H1 (cell line): ENCODE data around the gene WDR45. TPM values are rescaled to one million over a fixed set of nuclear protein-coding genes. Genes with fewer than 3 reads are reported as not detected.

Source experiments
- CTCF ChIA-PET: fragments of 300-600 bp; sonication (Branson Sonifier 250); formaldehyde crosslinking; loops from one replicate; lab custom pipeline; 2021; ENCODE audit not compliant: partially characterized antibody; lab: Charles Lee
- POLR2A ChIA-PET: fragments of 300-600 bp; sonication (Branson Sonifier 250); formaldehyde crosslinking; loops from one replicate; lab custom pipeline; 2021; ENCODE audit warnings: inconsistent platforms; ENCODE audit not compliant: partially characterized antibody; lab: Charles Lee
- DNase-seq, 2 experiments: peaks; one replicate each; pipeline versions ENCODE4 v3.0.0 to v3.0.0-alpha.2; 2010 to 2022; ENCODE audit warnings: low spot score in 2 of 2, low read depth in 1 of 2, mixed read lengths in 1 of 2
- FAIRE-seq: peaks from 2 replicates; lab custom pipeline; 2011; peaks lifted over from hg19 to GRCh38; lab: Jason Lieb, UNC
- H2AFZ ChIP-seq: 2 replicates; pipeline ENCODE4 v1.8.1; 2012; ENCODE audit warnings: low read length, inconsistent platforms
- H2AK5ac ChIP-seq: 2 replicates; pipeline ENCODE4 v1.6.1; 2013; ENCODE audit warnings: low read depth, low read length
- H2BK120ac ChIP-seq: replicated peaks from 2 replicates; pipeline ENCODE3; 2013; ENCODE audit warnings: low read depth, low read length, inconsistent platforms
- H2BK12ac ChIP-seq: 2 replicates; pipeline ENCODE4 v1.6.1; 2013; ENCODE audit warnings: low read depth, low read length
- H2BK15ac ChIP-seq: 2 replicates; pipeline ENCODE4 v1.6.1; 2013; ENCODE audit warnings: low read length
- H2BK20ac ChIP-seq: 2 replicates; pipeline ENCODE4 v1.6.1; 2013; ENCODE audit warnings: low read length
- H2BK5ac ChIP-seq: 2 replicates; pipeline ENCODE4 v1.6.1; 2013; ENCODE audit warnings: low read depth, low read length
- H3K14ac ChIP-seq: 2 replicates; pipeline ENCODE4 v1.6.1; 2013; ENCODE audit warnings: inconsistent platforms; ENCODE audit not compliant: insufficient read length
- H3K18ac ChIP-seq: 2 replicates; pipeline ENCODE4 v1.6.1; 2013; ENCODE audit warnings: low read length; ENCODE audit errors: extremely low read depth
- H3K23ac ChIP-seq: 2 replicates; pipeline ENCODE4 v1.6.1; 2013; ENCODE audit warnings: inconsistent platforms; ENCODE audit not compliant: insufficient read length
- H3K23me2 ChIP-seq: 2 replicates; pipeline ENCODE4 v1.6.1; 2013; ENCODE audit warnings: low read depth, low read length
- H3K27ac ChIP-seq: 2 replicates; pipeline ENCODE4 v1.6.1; 2011; ENCODE audit warnings: low read depth, low read length, inconsistent platforms
- H3K27me3 ChIP-seq, 4 experiments: replicated peaks in 1 of 4; 1 replicate in 1 of 4; 2 replicates in 3 of 4; pipeline versions ENCODE4 v1.6.1 to v1.8.1; 2011 to 2013; ENCODE audit warnings: low read length in 3 of 4, mild to moderate bottlenecking in 3 of 4, inconsistent platforms in 2 of 4, mixed read lengths in 2 of 4, moderate library complexity in 1 of 4; ENCODE audit not compliant: control insufficient read depth in 3 of 4, insufficient read depth in 3 of 4; ENCODE audit errors: extremely low read depth in 1 of 4
- H3K36me3 ChIP-seq, 4 experiments: 2 replicates each; pipeline versions ENCODE4 v1.6.1 to v1.8.1; 2011 to 2013; ENCODE audit warnings: mild to moderate bottlenecking in 4 of 4, low read length in 3 of 4, moderate library complexity in 2 of 4, control low read depth in 1 of 4, inconsistent platforms in 1 of 4; ENCODE audit not compliant: insufficient read depth in 4 of 4, control insufficient read depth in 2 of 4
- H3K4ac ChIP-seq: replicated peaks from 2 replicates; pipeline ENCODE3; 2013; ENCODE audit warnings: low read length, low read depth, mixed read lengths, inconsistent platforms; ENCODE audit not compliant: insufficient read length
- H3K4me1 ChIP-seq, 4 experiments: replicated peaks in 1 of 4; 1 replicate in 1 of 4; 2 replicates in 3 of 4; pipeline versions ENCODE4 v1.6.1 to v1.8.1; 2011 to 2013; ENCODE audit warnings: low read length in 3 of 4, inconsistent platforms in 2 of 4, mixed read lengths in 1 of 4; ENCODE audit not compliant: insufficient read depth in 4 of 4, control insufficient read depth in 3 of 4
- H3K4me2 ChIP-seq, 2 experiments: 2 replicates each; pipeline versions ENCODE4 v1.6.1 to v1.8.1; 2011 to 2013; ENCODE audit warnings: low read depth in 2 of 2, low read length in 2 of 2, control low read depth in 1 of 2, inconsistent platforms in 1 of 2, mild to moderate bottlenecking in 1 of 2; ENCODE audit not compliant: insufficient read depth in 1 of 2
- H3K4me3 ChIP-seq, 4 experiments: fragments of 200-600, 300-600 bp in 1 of 4; sonication (generic), shearing (Covaris generic), sonication (Bioruptor Twin) in 1 of 4; 2 replicates each; pipeline versions ENCODE4 v1.5.1 to v1.8.1; 2011 to 2016; ENCODE audit warnings: low read length in 4 of 4, low read depth in 3 of 4, control low read depth in 2 of 4, inconsistent platforms in 2 of 4, mild to moderate bottlenecking in 2 of 4, mixed read lengths in 1 of 4, moderate library complexity in 1 of 4; ENCODE audit not compliant: insufficient read depth in 2 of 4; ENCODE audit errors: extremely low read depth in 1 of 4
- H3K56ac ChIP-seq: replicated peaks from 2 replicates; pipeline ENCODE3; 2013; ENCODE audit warnings: low read depth, mild to moderate bottlenecking, mixed read lengths, low read length, inconsistent platforms; ENCODE audit not compliant: insufficient read length
- H3K79me1 ChIP-seq: 2 replicates; pipeline ENCODE4 v1.6.1; 2013; ENCODE audit warnings: low read depth, low read length, control low read depth
- H3K79me2 ChIP-seq, 2 experiments: 2 replicates each; pipeline versions ENCODE4 v1.6.1 to v1.8.1; 2012 to 2013; ENCODE audit warnings: low read length in 2 of 2, mild to moderate bottlenecking in 2 of 2, inconsistent platforms in 1 of 2; ENCODE audit not compliant: insufficient read depth in 2 of 2, control insufficient read depth in 1 of 2
- H3K9ac ChIP-seq, 4 experiments: replicated peaks in 1 of 4; 1 replicate in 1 of 4; 2 replicates in 3 of 4; pipeline versions ENCODE4 v1.6.1 to v1.8.1; 2011 to 2013; ENCODE audit warnings: low read depth in 3 of 4, low read length in 3 of 4, control low read depth in 2 of 4, mild to moderate bottlenecking in 2 of 4, moderate library complexity in 2 of 4, inconsistent platforms in 1 of 4; ENCODE audit errors: extremely low read depth in 1 of 4
- H3K9me3 ChIP-seq, 2 experiments: 2 replicates each; pipeline versions ENCODE4 v1.6.1 to v1.8.1; 2012 to 2013; ENCODE audit warnings: mild to moderate bottlenecking in 2 of 2, moderate library complexity in 2 of 2, control low read depth in 1 of 2, inconsistent platforms in 1 of 2, low read depth in 1 of 2, low read length in 1 of 2, mixed read lengths in 1 of 2; ENCODE audit not compliant: insufficient read depth in 2 of 2
- H4K20me1 ChIP-seq, 2 experiments: replicated peaks in 1 of 2; 2 replicates each; pipeline versions ENCODE3 to v1.8.1; 2011 to 2013; ENCODE audit warnings: inconsistent platforms in 2 of 2, low read length in 2 of 2, mild to moderate bottlenecking in 1 of 2; ENCODE audit not compliant: insufficient read depth in 2 of 2, control insufficient read depth in 1 of 2
- H4K5ac ChIP-seq: 2 replicates; pipeline ENCODE4 v1.6.1; 2013; ENCODE audit warnings: low read length, low read depth, mixed read lengths, inconsistent platforms; ENCODE audit not compliant: insufficient read length
- H4K8ac ChIP-seq: 2 replicates; pipeline ENCODE4 v1.8.0; 2013; ENCODE audit warnings: mild to moderate bottlenecking, moderate library complexity, low read length, inconsistent platforms; ENCODE audit not compliant: insufficient read depth; ENCODE audit errors: extremely low read depth
- H4K91ac ChIP-seq: replicated peaks from 2 replicates; pipeline ENCODE3; 2013; ENCODE audit warnings: low read length, mixed read lengths, inconsistent platforms; ENCODE audit not compliant: insufficient read length
- CREB1 ChIP-seq: IDR thresholded peaks from 2 replicates; pipeline ENCODE4 v1.6.1; 2012; ENCODE audit warnings: inconsistent platforms
- RAD21 ChIP-seq, 2 experiments: IDR thresholded peaks in 1 of 2; conservative IDR thresholded peaks in 1 of 2; 2 replicates each; pipeline ENCODE4 v1.6.1; 2011; ENCODE audit warnings: low read depth in 2 of 2, low read length in 2 of 2, improper control_type of control experiment in 1 of 2, inconsistent platforms in 1 of 2, mild to moderate bottlenecking in 1 of 2, moderate library complexity in 1 of 2
- WGBS, 2 experiments: shearing (Covaris generic) in 1 of 2; methylation state at CpG; one replicate each; pipeline versions ENCODE4 v1.1.6 to v1.1.7; 2013 to 2015; ENCODE audit warnings: low lambda C conversion rate in 2 of 2, mixed read lengths in 2 of 2, inconsistent platforms in 1 of 2, low coverage in 1 of 2, missing lambda C conversion rate in 1 of 2; ENCODE audit not compliant: insufficient replicate concordance in 2 of 2, insufficient coverage in 1 of 2, insufficient read length in 1 of 2; ENCODE audit errors: extremely low coverage in 1 of 2, missing lambda C conversion rate in 1 of 2; 5-methylcytosine and 5-hydroxymethylcytosine counted together
- polyA plus RNA-seq, 7 experiments: library from polyadenylated mRNA; depleted of rRNA in 3 of 7; stranded (reverse) in 5 of 7; unstranded in 2 of 7; fragments of >200 nt in 5 of 7; fragments of 200-250 nt in 2 of 7; gene quantifications; 1 replicate in 5 of 7; 2 replicates in 1 of 7; 4 replicates in 1 of 7; pipeline versions ENCODE4 v1.2.1 to v1.2.3, GENCODE V29; 2011 to 2013; ENCODE audit warnings: missing spikeins in 2 of 7, mixed read lengths in 2 of 7
- total RNA-seq: library from RNA; stranded (reverse); fragmentation: NEBNext Ultra II Directional; extraction: Animal tissue kit (Norgen Biotek cat#: 25700); gene quantifications from 2 replicates; pipeline ENCODE4 v1.2.1, GENCODE V29; 2021
- TF ChIP-seq, protein P1 (sequence below): IDR thresholded peaks from 2 replicates; pipeline ENCODE4 v1.6.1; 2012; ENCODE audit warnings: inconsistent platforms

Gene WDR45
- total and polyA plus RNA-seq, 2 of the 8 experiments (the other 6 are each of a cell fraction or from before 2014, with no cell fraction given), result 27.9 to 49.7 TPM

DNA sequence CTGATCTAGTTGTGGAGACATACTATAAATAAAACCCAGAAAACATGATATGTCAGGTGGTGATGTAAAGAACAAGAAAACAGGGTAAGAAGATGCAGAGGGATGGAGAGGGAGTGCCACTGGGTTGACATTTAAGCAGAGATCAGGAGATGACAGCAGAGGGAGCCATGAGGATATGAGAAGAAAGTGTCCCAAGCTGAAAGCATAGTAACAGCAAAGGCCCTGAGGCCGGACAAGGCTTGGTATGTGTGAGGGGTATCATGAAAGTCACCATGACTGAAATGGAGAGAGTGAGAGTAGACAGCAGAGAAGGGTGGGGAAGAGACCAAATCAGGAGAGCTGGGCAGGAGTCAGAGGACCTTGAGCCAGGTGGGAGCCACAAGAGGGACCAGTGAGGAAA, 40.4 kb upstream of the WDR45 start:
- Histone ChIP-seq H3K4me2 (no peak overlapping the region), H3K4me3 (no peak overlapping the region), H3K79me2 (peaks cover 0 to 6% of the 10 kb centered on the region in 2 experiments; a peak in 2 of 4 replicates), H2BK5ac (no peak overlapping the region), H3K79me1 (no peaks in the 10 kb centered on the region), H3K9me3 (no peaks in the 10 kb centered on the region), H4K8ac (no peak overlapping the region), H4K91ac (no peak overlapping the region), H2AFZ (no peak overlapping the region), H3K56ac (no peak overlapping the region), H2BK12ac (no peak overlapping the region), H3K27me3 (no peaks in the 10 kb centered on the region), H2BK20ac (no peak overlapping the region), H3K9ac (no peak overlapping the region), H3K18ac (no peak overlapping the region), H3K27ac (no peak overlapping the region), H3K4me1 (no peaks in the 10 kb centered on the region; a peak in 1 of 7 replicates), H3K23me2 (peaks cover 3% of the 10 kb centered on the region; the same call in 1 of the 2 replicates), H2BK120ac (no peak overlapping the region), H2AK5ac (no peak overlapping the region), H3K14ac (no peak overlapping the region), H4K20me1 (no peaks in the 10 kb centered on the region), H4K5ac (no peak overlapping the region), H2BK15ac (no peak overlapping the region), H3K4ac (no peak overlapping the region), H3K36me3 (peaks cover 3 to 30% (median 6%) of the 10 kb centered on the region in 4 experiments; a peak in 5 of 8 replicates), H3K23ac (no peak overlapping the region)
- no peak for FAIRE-seq
- ChIA-PET POLR2A (no interaction called here), CTCF (interaction anchor here (1.0 to 1.1 kb wide), 2 partner anchors 13 to 39 kb away, joined by 3 read pairs; no protein-coding TSS in a partner anchor)
- WGBS, 2 experiments, result 75% methylated on average over 1 of the region's 1 CpG; no CpG with 5 or more reads in 1 of the 2 experiments
- DNase-seq, result no peak
- no peak for TF ChIP-seq CREB1
- TF ChIP-seq RAD21 (IDR thresholded peaks at IDR 0.05 in 1 of 2, conservative IDR thresholded peaks at IDR 0.05 in 1 of 2; ENCODE audit: low read depth in 2 of 2, low read length in 2 of 2), result peak in 1 of 2 experiments; percentile 21; a peak in 1 of 4 replicates
- TF ChIP-seq, protein P1, sequence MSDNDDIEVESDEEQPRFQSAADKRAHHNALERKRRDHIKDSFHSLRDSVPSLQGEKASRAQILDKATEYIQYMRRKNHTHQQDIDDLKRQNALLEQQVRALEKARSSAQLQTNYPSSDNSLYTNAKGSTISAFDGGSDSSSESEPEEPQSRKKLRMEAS, result no peak
- TF ChIP-seq, all 59 proteins: peak for 1
